ENCODE data around the gene C16orf74. TPM values are rescaled to one million over a fixed set of nuclear protein-coding genes. Genes with fewer than 3 reads are reported as not detected.

The C16orf74 gene
- total and polyA plus RNA-seq, 2 of the 8 experiments (the other 6 are each of a cell fraction or from before 2014, with no cell fraction given): 7.3 to 9.3 TPM

GRCh38 chr16:85774136-85774535 lies 23.2 kb upstream of the C16orf74 start:
- no peak for DNase-seq (ENCODE audit: low read depth in 1 of 2, low spot score in 2 of 2)
- ChIA-PET CTCF (ENCODE audit: partially characterized antibody) (no interaction called here), POLR2A (ENCODE audit: partially characterized antibody) (interaction anchor here (0.9 to 1.1 kb wide), 2 partner anchors 9 to 31 kb away, joined by 3 to 4 read pairs; no protein-coding TSS in a partner anchor)
- H4K91ac ChIP-seq (replicated peaks; ENCODE audit: insufficient read length, low read length): no peak overlapping the region
- no peak overlapping the region for H3K14ac ChIP-seq (ENCODE audit: insufficient read length)
- H2AK5ac ChIP-seq (ENCODE audit: low read depth, low read length): no peak overlapping the region
- no peak overlapping the region for H3K23ac ChIP-seq (ENCODE audit: insufficient read length)
- H4K20me1 ChIP-seq (replicated peaks in 1 of 2; ENCODE audit: control insufficient read depth in 1 of 2, insufficient read depth in 2 of 2, low read length in 2 of 2): no peaks in the 10 kb centered on the region
- peaks cover 4 to 21% (median 6%) of the 10 kb centered on the region in 4 experiments; a peak in 7 of 8 replicates for H3K36me3 ChIP-seq (ENCODE audit: control insufficient read depth in 2 of 4, insufficient read depth in 4 of 4, low read length in 3 of 4)
- no peak overlapping the region for H4K8ac ChIP-seq (ENCODE audit: extremely low read depth, insufficient read depth, low read length)
- H3K9ac ChIP-seq (replicated peaks in 1 of 4; ENCODE audit: extremely low read depth in 1 of 4, low read depth in 3 of 4, low read length in 3 of 4): no peak overlapping the region
- no peak for FAIRE-seq
- H2BK12ac ChIP-seq (ENCODE audit: low read depth, low read length): no peak overlapping the region
- H2BK5ac ChIP-seq (ENCODE audit: low read depth, low read length): no peak overlapping the region
- no peak overlapping the region for H2BK20ac ChIP-seq (ENCODE audit: low read length)
- no peak overlapping the region for H3K4me3 ChIP-seq (ENCODE audit: extremely low read depth in 1 of 4, insufficient read depth in 2 of 4, low read depth in 3 of 4, low read length in 4 of 4)
- no peak overlapping the region for H4K5ac ChIP-seq (ENCODE audit: insufficient read length, low read depth, low read length)
- H3K79me1 ChIP-seq (ENCODE audit: low read depth, low read length): 0 out of 2 replicates have a peak, but pooled peaks cover 2% of the 10 kb centered on the region
- no peak overlapping the region for H2BK120ac ChIP-seq (replicated peaks; ENCODE audit: low read depth, low read length)
- no peaks in the 10 kb centered on the region for H3K27me3 ChIP-seq (replicated peaks in 1 of 4; ENCODE audit: control insufficient read depth in 3 of 4, extremely low read depth in 1 of 4, insufficient read depth in 3 of 4, low read length in 3 of 4)
- H3K4me1 ChIP-seq (replicated peaks in 1 of 4; ENCODE audit: control insufficient read depth in 3 of 4, insufficient read depth in 4 of 4, low read length in 3 of 4): no peaks in the 10 kb centered on the region
- H3K4me2 ChIP-seq (ENCODE audit: insufficient read depth in 1 of 2, low read depth in 2 of 2, low read length in 2 of 2): no peak overlapping the region
- H2AFZ ChIP-seq (ENCODE audit: low read length): no peak overlapping the region
- no peak overlapping the region for H3K27ac ChIP-seq (ENCODE audit: low read depth, low read length)
- no peaks in the 10 kb centered on the region for H3K23me2 ChIP-seq (ENCODE audit: low read depth, low read length)
- H3K56ac ChIP-seq (replicated peaks; ENCODE audit: insufficient read length, low read depth, low read length): no peak overlapping the region
- H3K9me3 ChIP-seq (ENCODE audit: insufficient read depth in 2 of 2, low read depth in 1 of 2, low read length in 1 of 2): no peaks in the 10 kb centered on the region
- H3K4ac ChIP-seq (replicated peaks; ENCODE audit: insufficient read length, low read depth, low read length): no peak overlapping the region
- H3K18ac ChIP-seq (ENCODE audit: extremely low read depth, low read length): no peak overlapping the region
- H3K79me2 ChIP-seq (ENCODE audit: control insufficient read depth in 1 of 2, insufficient read depth in 2 of 2, low read length in 2 of 2): no peaks in the 10 kb centered on the region
- no peak overlapping the region for H2BK15ac ChIP-seq (ENCODE audit: low read length)
- WGBS, 2 experiments (ENCODE audit: extremely low coverage in 1 of 2, insufficient coverage in 1 of 2, insufficient read length in 1 of 2, insufficient replicate concordance in 2 of 2, low coverage in 1 of 2, low lambda C conversion rate in 2 of 2, missing lambda C conversion rate in 1 of 2): 89% methylated on average over 5 of the region's 6 CpGs; no CpG with 5 or more reads in 1 of the 2 experiments
- TF ChIP-seq CHD2 (IDR thresholded peaks at IDR 0.05; ENCODE audit: low read length) (no peak), MAFK (IDR thresholded peaks at IDR 0.05; ENCODE audit: low read depth, low read length) (no peak), RBBP5 (IDR thresholded peaks at IDR 0.05; ENCODE audit: borderline replicate concordance, low read depth, low read length) (no peak), TAF7 (optimal IDR thresholded peaks at IDR 0.05; ENCODE audit: borderline replicate concordance, low read depth, low read length) (no peak), RFX5 (IDR thresholded peaks at IDR 0.05; ENCODE audit: borderline replicate concordance, low read depth, low read length) (no peak), TAF1 (IDR thresholded peaks at IDR 0.05; ENCODE audit: low read depth, low read length) (no peak)
